H1 (cell line): ENCODE results near the gene WDR1. TPM values are rescaled to one million over a fixed set of nuclear protein-coding genes. Genes with fewer than 3 reads are reported as not detected.

Experiments
- CTCF ChIA-PET: fragments of 300-600 bp; sonication (Branson Sonifier 250); formaldehyde crosslinking; loops from one replicate; lab custom pipeline; 2021; ENCODE audit not compliant: partially characterized antibody; lab: Charles Lee
- POLR2A ChIA-PET: fragments of 300-600 bp; sonication (Branson Sonifier 250); formaldehyde crosslinking; loops from one replicate; lab custom pipeline; 2021; ENCODE audit warnings: inconsistent platforms; ENCODE audit not compliant: partially characterized antibody; lab: Charles Lee
- DNase-seq, 2 experiments: peaks; one replicate each; pipeline versions ENCODE4 v3.0.0 to v3.0.0-alpha.2; 2010 to 2022; ENCODE audit warnings: low spot score in 2 of 2, low read depth in 1 of 2, mixed read lengths in 1 of 2
- FAIRE-seq: peaks from 2 replicates; lab custom pipeline; 2011; peaks lifted over from hg19 to GRCh38; lab: Jason Lieb, UNC
- H2AFZ ChIP-seq: 2 replicates; pipeline ENCODE4 v1.8.1; 2012; ENCODE audit warnings: low read length, inconsistent platforms
- H2AK5ac ChIP-seq: 2 replicates; pipeline ENCODE4 v1.6.1; 2013; ENCODE audit warnings: low read depth, low read length
- H2BK120ac ChIP-seq: replicated peaks from 2 replicates; pipeline ENCODE3; 2013; ENCODE audit warnings: low read depth, low read length, inconsistent platforms
- H2BK12ac ChIP-seq: 2 replicates; pipeline ENCODE4 v1.6.1; 2013; ENCODE audit warnings: low read depth, low read length
- H2BK15ac ChIP-seq: 2 replicates; pipeline ENCODE4 v1.6.1; 2013; ENCODE audit warnings: low read length
- H2BK20ac ChIP-seq: 2 replicates; pipeline ENCODE4 v1.6.1; 2013; ENCODE audit warnings: low read length
- H2BK5ac ChIP-seq: 2 replicates; pipeline ENCODE4 v1.6.1; 2013; ENCODE audit warnings: low read depth, low read length
- H3K14ac ChIP-seq: 2 replicates; pipeline ENCODE4 v1.6.1; 2013; ENCODE audit warnings: inconsistent platforms; ENCODE audit not compliant: insufficient read length
- H3K18ac ChIP-seq: 2 replicates; pipeline ENCODE4 v1.6.1; 2013; ENCODE audit warnings: low read length; ENCODE audit errors: extremely low read depth
- H3K23ac ChIP-seq: 2 replicates; pipeline ENCODE4 v1.6.1; 2013; ENCODE audit warnings: inconsistent platforms; ENCODE audit not compliant: insufficient read length
- H3K23me2 ChIP-seq: 2 replicates; pipeline ENCODE4 v1.6.1; 2013; ENCODE audit warnings: low read depth, low read length
- H3K27ac ChIP-seq: 2 replicates; pipeline ENCODE4 v1.6.1; 2011; ENCODE audit warnings: low read depth, low read length, inconsistent platforms
- H3K27me3 ChIP-seq, 4 experiments: replicated peaks in 1 of 4; 1 replicate in 1 of 4; 2 replicates in 3 of 4; pipeline versions ENCODE4 v1.6.1 to v1.8.1; 2011 to 2013; ENCODE audit warnings: low read length in 3 of 4, mild to moderate bottlenecking in 3 of 4, inconsistent platforms in 2 of 4, mixed read lengths in 2 of 4, moderate library complexity in 1 of 4; ENCODE audit not compliant: control insufficient read depth in 3 of 4, insufficient read depth in 3 of 4; ENCODE audit errors: extremely low read depth in 1 of 4
- H3K36me3 ChIP-seq, 4 experiments: 2 replicates each; pipeline versions ENCODE4 v1.6.1 to v1.8.1; 2011 to 2013; ENCODE audit warnings: mild to moderate bottlenecking in 4 of 4, low read length in 3 of 4, moderate library complexity in 2 of 4, control low read depth in 1 of 4, inconsistent platforms in 1 of 4; ENCODE audit not compliant: insufficient read depth in 4 of 4, control insufficient read depth in 2 of 4
- H3K4ac ChIP-seq: replicated peaks from 2 replicates; pipeline ENCODE3; 2013; ENCODE audit warnings: low read length, low read depth, mixed read lengths, inconsistent platforms; ENCODE audit not compliant: insufficient read length
- H3K4me1 ChIP-seq, 4 experiments: replicated peaks in 1 of 4; 1 replicate in 1 of 4; 2 replicates in 3 of 4; pipeline versions ENCODE4 v1.6.1 to v1.8.1; 2011 to 2013; ENCODE audit warnings: low read length in 3 of 4, inconsistent platforms in 2 of 4, mixed read lengths in 1 of 4; ENCODE audit not compliant: insufficient read depth in 4 of 4, control insufficient read depth in 3 of 4
- H3K4me2 ChIP-seq, 2 experiments: 2 replicates each; pipeline versions ENCODE4 v1.6.1 to v1.8.1; 2011 to 2013; ENCODE audit warnings: low read depth in 2 of 2, low read length in 2 of 2, control low read depth in 1 of 2, inconsistent platforms in 1 of 2, mild to moderate bottlenecking in 1 of 2; ENCODE audit not compliant: insufficient read depth in 1 of 2
- H3K4me3 ChIP-seq, 4 experiments: fragments of 200-600, 300-600 bp in 1 of 4; sonication (generic), shearing (Covaris generic), sonication (Bioruptor Twin) in 1 of 4; 2 replicates each; pipeline versions ENCODE4 v1.5.1 to v1.8.1; 2011 to 2016; ENCODE audit warnings: low read length in 4 of 4, low read depth in 3 of 4, control low read depth in 2 of 4, inconsistent platforms in 2 of 4, mild to moderate bottlenecking in 2 of 4, mixed read lengths in 1 of 4, moderate library complexity in 1 of 4; ENCODE audit not compliant: insufficient read depth in 2 of 4; ENCODE audit errors: extremely low read depth in 1 of 4
- H3K56ac ChIP-seq: replicated peaks from 2 replicates; pipeline ENCODE3; 2013; ENCODE audit warnings: low read depth, mild to moderate bottlenecking, mixed read lengths, low read length, inconsistent platforms; ENCODE audit not compliant: insufficient read length
- H3K79me1 ChIP-seq: 2 replicates; pipeline ENCODE4 v1.6.1; 2013; ENCODE audit warnings: low read depth, low read length, control low read depth
- H3K79me2 ChIP-seq, 2 experiments: 2 replicates each; pipeline versions ENCODE4 v1.6.1 to v1.8.1; 2012 to 2013; ENCODE audit warnings: low read length in 2 of 2, mild to moderate bottlenecking in 2 of 2, inconsistent platforms in 1 of 2; ENCODE audit not compliant: insufficient read depth in 2 of 2, control insufficient read depth in 1 of 2
- H3K9ac ChIP-seq, 4 experiments: replicated peaks in 1 of 4; 1 replicate in 1 of 4; 2 replicates in 3 of 4; pipeline versions ENCODE4 v1.6.1 to v1.8.1; 2011 to 2013; ENCODE audit warnings: low read depth in 3 of 4, low read length in 3 of 4, control low read depth in 2 of 4, mild to moderate bottlenecking in 2 of 4, moderate library complexity in 2 of 4, inconsistent platforms in 1 of 4; ENCODE audit errors: extremely low read depth in 1 of 4
- H3K9me3 ChIP-seq, 2 experiments: 2 replicates each; pipeline versions ENCODE4 v1.6.1 to v1.8.1; 2012 to 2013; ENCODE audit warnings: mild to moderate bottlenecking in 2 of 2, moderate library complexity in 2 of 2, control low read depth in 1 of 2, inconsistent platforms in 1 of 2, low read depth in 1 of 2, low read length in 1 of 2, mixed read lengths in 1 of 2; ENCODE audit not compliant: insufficient read depth in 2 of 2
- H4K20me1 ChIP-seq, 2 experiments: replicated peaks in 1 of 2; 2 replicates each; pipeline versions ENCODE3 to v1.8.1; 2011 to 2013; ENCODE audit warnings: inconsistent platforms in 2 of 2, low read length in 2 of 2, mild to moderate bottlenecking in 1 of 2; ENCODE audit not compliant: insufficient read depth in 2 of 2, control insufficient read depth in 1 of 2
- H4K5ac ChIP-seq: 2 replicates; pipeline ENCODE4 v1.6.1; 2013; ENCODE audit warnings: low read length, low read depth, mixed read lengths, inconsistent platforms; ENCODE audit not compliant: insufficient read length
- H4K8ac ChIP-seq: 2 replicates; pipeline ENCODE4 v1.8.0; 2013; ENCODE audit warnings: mild to moderate bottlenecking, moderate library complexity, low read length, inconsistent platforms; ENCODE audit not compliant: insufficient read depth; ENCODE audit errors: extremely low read depth
- H4K91ac ChIP-seq: replicated peaks from 2 replicates; pipeline ENCODE3; 2013; ENCODE audit warnings: low read length, mixed read lengths, inconsistent platforms; ENCODE audit not compliant: insufficient read length
- CHD2 ChIP-seq: IDR thresholded peaks from 2 replicates; pipeline ENCODE4 v1.6.1; 2012; ENCODE audit warnings: low read length, improper control_type of control experiment
- GABPA ChIP-seq: IDR thresholded peaks from 2 replicates; pipeline ENCODE4 v1.6.1; 2011; ENCODE audit warnings: mild to moderate bottlenecking, low read length, moderate library complexity, borderline replicate concordance; ENCODE audit not compliant: insufficient read depth
- SP1 ChIP-seq: IDR thresholded peaks from 2 replicates; pipeline ENCODE4 v1.6.1; 2011; ENCODE audit warnings: low read depth, low read length
- TCF12 ChIP-seq: IDR thresholded peaks from 2 replicates; pipeline ENCODE4 v1.6.1; 2011; ENCODE audit warnings: low read depth, mild to moderate bottlenecking, low read length
- WGBS, 2 experiments: shearing (Covaris generic) in 1 of 2; methylation state at CpG; one replicate each; pipeline versions ENCODE4 v1.1.6 to v1.1.7; 2013 to 2015; ENCODE audit warnings: low lambda C conversion rate in 2 of 2, mixed read lengths in 2 of 2, inconsistent platforms in 1 of 2, low coverage in 1 of 2, missing lambda C conversion rate in 1 of 2; ENCODE audit not compliant: insufficient replicate concordance in 2 of 2, insufficient coverage in 1 of 2, insufficient read length in 1 of 2; ENCODE audit errors: extremely low coverage in 1 of 2, missing lambda C conversion rate in 1 of 2; 5-methylcytosine and 5-hydroxymethylcytosine counted together
- polyA plus RNA-seq, 7 experiments: library from polyadenylated mRNA; depleted of rRNA in 3 of 7; stranded (reverse) in 5 of 7; unstranded in 2 of 7; fragments of >200 nt in 5 of 7; fragments of 200-250 nt in 2 of 7; gene quantifications; 1 replicate in 5 of 7; 2 replicates in 1 of 7; 4 replicates in 1 of 7; pipeline versions ENCODE4 v1.2.1 to v1.2.3, GENCODE V29; 2011 to 2013; ENCODE audit warnings: missing spikeins in 2 of 7, mixed read lengths in 2 of 7
- total RNA-seq: library from RNA; stranded (reverse); fragmentation: NEBNext Ultra II Directional; extraction: Animal tissue kit (Norgen Biotek cat#: 25700); gene quantifications from 2 replicates; pipeline ENCODE4 v1.2.1, GENCODE V29; 2021

Gene WDR1
- total and polyA plus RNA-seq, 2 of the 8 experiments (the other 6 are each of a cell fraction or from before 2014, with no cell fraction given), result 315 to 377 TPM

DNA sequence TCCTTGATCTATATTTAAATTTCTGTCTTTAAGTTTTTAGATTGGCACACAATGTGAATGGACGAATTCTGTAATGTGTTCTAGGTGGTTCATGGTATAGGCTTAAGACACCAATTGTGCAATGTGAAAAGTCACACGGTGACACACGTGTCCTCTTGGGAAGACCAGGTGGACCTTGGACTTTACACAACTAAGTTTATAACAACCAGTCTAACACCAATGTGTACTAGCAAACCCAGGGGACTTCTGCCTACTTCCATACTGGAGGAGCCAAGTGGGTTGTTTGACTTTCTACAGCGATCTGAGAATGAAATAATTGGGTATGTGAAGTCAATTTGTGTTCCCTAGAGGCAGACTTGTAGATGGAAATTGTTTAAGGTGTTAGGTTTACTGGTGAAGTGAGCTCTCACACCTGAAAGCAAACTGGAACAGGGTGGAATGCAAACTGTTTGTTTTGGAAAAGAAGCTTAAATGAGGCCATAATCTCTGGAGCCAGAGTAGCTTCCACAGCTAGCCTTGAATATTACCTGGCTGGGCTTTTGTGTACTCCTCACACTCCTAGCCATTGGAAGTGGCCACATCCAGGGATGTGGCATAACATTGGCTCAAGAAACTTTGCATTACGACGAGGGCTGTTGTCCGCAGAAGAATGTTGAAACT lies 45.9 kb upstream of the WDR1 start:
- Histone ChIP-seq H3K4ac (no peak overlapping the region), H3K56ac (no peak overlapping the region), H2AK5ac (no peak overlapping the region), H2BK12ac (no peak overlapping the region), H2BK20ac (no peak overlapping the region), H3K79me1 (no peaks in the 10 kb centered on the region), H4K8ac (no peak overlapping the region), H3K9me3 (no peaks in the 10 kb centered on the region), H4K5ac (no peak overlapping the region), H2BK5ac (no peak overlapping the region), H4K20me1 (peaks cover 0 to 1% of the 10 kb centered on the region in 2 experiments), H3K4me3 (no peak overlapping the region), H3K36me3 (no peaks in the 10 kb centered on the region), H3K9ac (no peak overlapping the region), H3K23ac (no peak overlapping the region), H2AFZ (no peak overlapping the region), H3K14ac (no peak overlapping the region), H3K4me1 (peaks cover 0 to 3% (median 0%) of the 10 kb centered on the region in 4 experiments; a peak in 1 of 7 replicates), H3K27ac (no peak overlapping the region), H3K18ac (no peak overlapping the region), H3K4me2 (no peak overlapping the region), H3K79me2 (no peaks in the 10 kb centered on the region), H2BK120ac (no peak overlapping the region), H4K91ac (no peak overlapping the region), H3K27me3 (no peaks in the 10 kb centered on the region; a peak in 2 of 7 replicates), H3K23me2 (no peaks in the 10 kb centered on the region), H2BK15ac (no peak overlapping the region)
- DNase-seq, result no peak
- POLR2A ChIA-PET, result no interaction called here
- WGBS, 2 experiments, result 85% methylated on average over 7 of the region's 7 CpGs; no CpG with 5 or more reads in 1 of the 2 experiments
- no peak for FAIRE-seq
- CTCF ChIA-PET, result interaction anchor here (0.6 to 13.2 kb wide), 12 partner anchors 10 to 399 kb away, joined by 3 to 264 read pairs (median 10); no protein-coding TSS in a partner anchor
- no peak for TF ChIP-seq GABPA
- no peak for TF ChIP-seq SP1
- TF ChIP-seq TCF12, result no peak
- TF ChIP-seq CHD2, result no peak
